Measurements from ENCODE around the gene MEIOB.

MEIOB gene

GRCh38 chr16:1785846-1786170 lies 86.2 kb downstream of the MEIOB start:
- DNase-seq: no peak

DNA sequence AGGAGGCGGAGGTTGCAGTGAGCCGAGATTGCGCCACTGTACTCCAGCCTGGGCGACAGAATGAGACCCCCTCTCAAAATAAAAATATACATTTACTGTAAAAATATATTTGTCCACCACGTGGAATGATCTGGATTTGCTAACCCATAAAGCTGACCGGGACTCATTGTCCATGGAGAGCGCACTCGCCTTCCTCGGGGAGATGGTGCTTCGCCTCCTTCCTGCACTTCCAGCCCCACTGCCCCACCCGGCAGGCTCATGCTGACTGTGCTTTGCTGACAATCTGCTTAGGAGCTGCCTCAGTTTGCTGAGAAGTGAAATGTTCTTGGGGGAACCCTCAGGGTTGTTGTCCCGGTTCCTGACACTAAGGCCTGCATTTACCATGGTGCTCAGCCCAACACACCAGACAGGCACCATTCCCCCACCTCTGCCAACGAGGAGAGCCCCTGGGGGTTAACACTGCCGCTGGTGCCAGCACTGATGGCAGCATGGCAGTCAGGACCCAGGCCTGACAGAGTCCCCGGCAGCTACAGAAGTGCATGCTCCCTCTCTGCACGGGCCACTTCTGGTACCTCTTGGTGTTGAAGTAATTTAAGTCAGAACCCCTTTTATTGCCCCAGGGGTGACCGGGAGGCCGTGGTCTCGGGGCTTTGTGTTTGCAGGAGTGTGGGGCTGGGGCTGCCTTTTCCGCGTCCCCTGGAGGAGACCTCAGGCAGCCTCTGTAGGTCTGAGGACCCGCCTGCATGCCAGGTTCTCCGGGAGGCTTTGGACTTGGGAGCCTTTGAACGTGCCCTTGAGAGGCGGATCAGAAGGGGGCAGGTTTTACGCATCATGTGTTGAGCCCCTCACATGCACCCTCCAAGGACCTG lies 86.8 kb downstream of the MEIOB start:
- DNase-seq: no peak
